Retinal pigment epithelial cell (primary cell): Measurements from ENCODE around the gene FARS2.

Source experiments
- DNase-seq: peaks from one replicate; pipeline ENCODE4 v3.0.0-alpha.2; 2010; ENCODE audit warnings: low read depth
- H3K4me3 ChIP-seq: 2 replicates; pipeline ENCODE4 v1.5.1; 2011; ENCODE audit warnings: mild to moderate bottlenecking, low read length, control low read depth, moderate library complexity
- CTCF ChIP-seq: conservative IDR thresholded peaks from 2 replicates; pipeline ENCODE4 v1.5.1; 2011; ENCODE audit warnings: low read depth, low read length, control low read depth, inconsistent platforms

FARS2 gene

GRCh38 chr6:5610640-5611039 is 349.3 kb downstream of the FARS2 start:
- TF ChIP-seq CTCF, result no peak
- no peak overlapping the region for H3K4me3 ChIP-seq
- no peak for DNase-seq

- no peak for TF ChIP-seq CTCF
- H3K4me3 ChIP-seq, result no peak overlapping the region
- no peak for DNase-seq
Observed at GRCh38 chr6:5617179-5617578, 355.9 kb downstream of the FARS2 start.

GRCh38 chr6:5619249-5619648 is 357.9 kb downstream of the FARS2 start:
- TF ChIP-seq CTCF, result no peak
- no peak for DNase-seq
- no peak overlapping the region for H3K4me3 ChIP-seq

- no peak overlapping the region for H3K4me3 ChIP-seq
- DNase-seq, result no peak
- TF ChIP-seq CTCF, result no peak
Observed at GRCh38 chr6:5622276-5623005, 361.1 kb downstream of the FARS2 start.

- no peak overlapping the region for H3K4me3 ChIP-seq
- TF ChIP-seq CTCF, result no peak
Observed at GRCh38 chr6:5623769-5624168, 362.5 kb downstream of the FARS2 start.

GRCh38 chr6:5624256-5624655 is 362.9 kb downstream of the FARS2 start:
- TF ChIP-seq CTCF, result no peak
- DNase-seq, result no peak
- H3K4me3 ChIP-seq, result no peak overlapping the region

More at GRCh38 chr6:5623769-5624168, 362.5 kb downstream of the FARS2 start:
- DNase-seq, result no peak

- TF ChIP-seq CTCF, result no peak
- H3K4me3 ChIP-seq, result no peak overlapping the region
- no peak for DNase-seq
Observed at GRCh38 chr6:5626727-5627426, 365.6 kb downstream of the FARS2 start.
